Sigmoid colon (tissue), 7 donors: ENCODE data around the gene ERFL. TPM values are rescaled to one million over a fixed set of nuclear protein-coding genes. Genes with fewer than 3 reads are reported as not detected.

Source experiments
- DNase-seq: peaks from one replicate; pipeline ENCODE4 v3.0.0-alpha.2; 2019
- H3K27ac ChIP-seq, 4 donors: fragments of 200-600 bp; sonication (generic); one replicate each; pipeline ENCODE4 v1.5.1; 2016 to 2019; ENCODE audit warnings: mild to moderate bottlenecking in 1 of 4
- H3K27me3 ChIP-seq, 3 donors: fragments of 200-600 bp; sonication (generic); one replicate each; pipeline ENCODE4 v1.5.1; 2019; ENCODE audit warnings: mild to moderate bottlenecking in 1 of 3
- H3K36me3 ChIP-seq, 4 donors: fragments of 200-600 bp; sonication (generic); one replicate each; pipeline ENCODE4 v1.5.1; 2016 to 2019
- H3K4me1 ChIP-seq, 4 donors: fragments of 200-600 bp; sonication (generic); one replicate each; pipeline ENCODE4 v1.5.1; 2017 to 2019
- H3K4me3 ChIP-seq, 4 donors: fragments of 200-600 bp; sonication (generic); one replicate each; pipeline ENCODE4 v1.5.1; 2017 to 2019; ENCODE audit warnings: mild to moderate bottlenecking in 2 of 4, moderate library complexity in 1 of 4
- H3K9me3 ChIP-seq, 4 donors: fragments of 200-600 bp in 3 of 4; sonication (generic) in 3 of 4; one replicate each; pipeline versions ENCODE4 v1.5.1 to v1.6.1; 2013 to 2019
- CTCF ChIP-seq, 4 experiments: fragments of 450-650 bp in 3 of 4; fragments of 200-600 bp in 1 of 4; IDR thresholded peaks; one replicate each; pipeline ENCODE4 v1.5.1; 2016 to 2019; ENCODE audit warnings: antibody characterized with exemption in 4 of 4, mild to moderate bottlenecking in 3 of 4, moderate library complexity in 2 of 4
- EP300 ChIP-seq, 4 donors: sonication (generic); formaldehyde crosslinking; IDR thresholded peaks; one replicate each; pipeline ENCODE4 v1.6.1; 2017; ENCODE audit warnings: antibody characterized with exemption in 4 of 4
- POLR2A ChIP-seq, 2 donors: fragments of 450-650 bp; IDR thresholded peaks; one replicate each; pipeline ENCODE4 v1.6.1; 2016; ENCODE audit warnings: antibody characterized with exemption in 2 of 2, mild to moderate bottlenecking in 2 of 2, moderate library complexity in 2 of 2
- POLR2AphosphoS5 ChIP-seq, 4 donors: sonication (generic); formaldehyde crosslinking; IDR thresholded peaks; one replicate each; pipeline ENCODE4 v1.6.1; 2017; ENCODE audit warnings: antibody characterized with exemption in 4 of 4
- WGBS, 2 donors: extraction: QIAGEN DNeasy Blood & Tissue Kit; methylation state at CpG; one replicate each; pipeline ENCODE4 v1.1.7; 2013; 5-methylcytosine and 5-hydroxymethylcytosine counted together
- intact Hi-C: fragments of 100-400 bp; cut with DNase I; formaldehyde crosslinking; loops from one replicate; pipeline ENCODE4 v1.15.1; 2023
- polyA plus RNA-seq, 3 donors: library from polyadenylated mRNA; stranded (reverse); fragments of 200-250 nt; gene quantifications; one replicate each; pipeline ENCODE4 v1.2.3, GENCODE V29; 2013
- total RNA-seq, 4 donors: library from RNA; depleted of rRNA; stranded (reverse); fragments of >200 nt; gene quantifications; one replicate each; pipeline ENCODE4 v1.1.0, GENCODE V29; 2016
- donor health status: healthy with polysubstance abuse.
- donor health status: Bipolar disorder and iron deficiency.
- donor health status: healthy.

ERFL gene
- total and polyA plus RNA-seq, 7 donors, result 1.3 TPM; not detected in 6

GRCh38 chr19:41862445-41862986 lies 65.7 kb downstream of the ERFL start:
- H3K27me3 ChIP-seq, result no peaks in the 10 kb centered on the region
- intact Hi-C loops, result no loop called here
- 54 to 67% methylated on average over 2 of the region's 2 CpGs for WGBS, 2 donors
- H3K4me3 ChIP-seq, result no peak overlapping the region
- H3K4me1 ChIP-seq, result peaks cover 0 to 40% (median 36%) of the 10 kb centered on the region in 4 donors
- H3K27ac ChIP-seq, result no peak overlapping the region
- no peak for DNase-seq
- H3K36me3 ChIP-seq, result peaks cover 17 to 60% (median 35%) of the 10 kb centered on the region in 4 donors
- no peaks in the 10 kb centered on the region for H3K9me3 ChIP-seq
- no peak for TF ChIP-seq CTCF (IDR thresholded peaks at IDR 0.05)
- no peak for TF ChIP-seq EP300 (IDR thresholded peaks at IDR 0.05)
- TF ChIP-seq POLR2AphosphoS5 (IDR thresholded peaks at IDR 0.05), result no peak

GRCh38 chr19:41861846-41862245 lies 66.4 kb downstream of the ERFL start:
- Histone ChIP-seq H3K4me3 (peak overlapping the region in 1 of 4 donors; percentile 84), H3K27ac (no peak overlapping the region)

GRCh38 chr19:41861116-41861768 lies 67.0 kb downstream of the ERFL start:
- Histone ChIP-seq H3K27me3 (no peaks in the 10 kb centered on the region), H3K9me3 (no peaks in the 10 kb centered on the region), H3K36me3 (peaks cover 9 to 48% (median 29%) of the 10 kb centered on the region in 4 donors), H3K27ac (peak overlapping the region; percentile 88 to 97 (median 94)), H3K4me3 (peak overlapping the region; percentile 84 to 98 (median 89)), H3K4me1 (peaks cover 0 to 39% (median 33%) of the 10 kb centered on the region in 4 donors)
- DNase-seq, result no peak
- TF ChIP-seq EP300 (IDR thresholded peaks at IDR 0.05) (no peak), POLR2A (IDR thresholded peaks at IDR 0.05) (no peak), CTCF (IDR thresholded peaks at IDR 0.05) (no peak), POLR2AphosphoS5 (IDR thresholded peaks at IDR 0.05) (no peak)
- 14 to 31% methylated on average over 9 of the region's 9 CpGs for WGBS, 2 donors
- intact Hi-C loops, result loop anchor here (2.0 kb wide), 1 partner anchor 98 kb away; the partner anchor contains the start of gene RABAC1

More at GRCh38 chr19:41861846-41862245, 66.4 kb downstream of the ERFL start:
- DNase-seq, result no peak
- Histone ChIP-seq H3K4me1 (peaks cover 0 to 40% (median 36%) of the 10 kb centered on the region in 4 donors), H3K27me3 (no peaks in the 10 kb centered on the region), H3K36me3 (peaks cover 15 to 54% (median 32%) of the 10 kb centered on the region in 4 donors), H3K9me3 (no peaks in the 10 kb centered on the region)
- TF ChIP-seq CTCF (IDR thresholded peaks at IDR 0.05) (no peak), POLR2A (IDR thresholded peaks at IDR 0.05) (no peak), POLR2AphosphoS5 (IDR thresholded peaks at IDR 0.05) (no peak), EP300 (IDR thresholded peaks at IDR 0.05) (no peak)
- intact Hi-C loops, result loop anchor here (2.0 kb wide), 1 partner anchor 97 kb away; the partner anchor contains the start of gene RABAC1
- WGBS, 2 donors, result 60 to 80% methylated on average over 9 of the region's 9 CpGs

- DNase-seq, result peak; percentile 73
- WGBS, 2 donors, result 0 to 1% methylated on average over 45 of the region's 45 CpGs
- intact Hi-C loops, result loop anchor here (1.0 to 2.0 kb wide), 2 partner anchors 22 to 98 kb away; partner anchors contain the start of gene RABAC1
- peak overlapping the region; percentile 88 to 97 (median 94) for H3K27ac ChIP-seq
- H3K36me3 ChIP-seq, result peaks cover 9 to 45% (median 28%) of the 10 kb centered on the region in 4 donors
- no peak for TF ChIP-seq CTCF (IDR thresholded peaks at IDR 0.05)
- no peak for TF ChIP-seq POLR2AphosphoS5 (IDR thresholded peaks at IDR 0.05)
- TF ChIP-seq POLR2A (IDR thresholded peaks at IDR 0.05), result no peak
- no peak for TF ChIP-seq EP300 (IDR thresholded peaks at IDR 0.05)
- H3K9me3 ChIP-seq, result no peaks in the 10 kb centered on the region
- peak overlapping the region; percentile 84 to 98 (median 89) for H3K4me3 ChIP-seq
- peaks cover 0 to 39% (median 32%) of the 10 kb centered on the region in 4 donors for H3K4me1 ChIP-seq
- no peaks in the 10 kb centered on the region for H3K27me3 ChIP-seq
Observed at GRCh38 chr19:41860419-41861115, 67.7 kb downstream of the ERFL start.
